Mammary epithelial cell (primary cell): ENCODE measurements around the gene GLE1.

Experiments used
- CTCF ChIP-seq, 2 donors: IDR thresholded peaks in 1 of 2; conservative IDR thresholded peaks in 1 of 2; 2 replicates each; pipeline ENCODE4 v1.5.1; 2011 to 2012; ENCODE audit warnings: inconsistent platforms in 2 of 2, low read length in 2 of 2, mild to moderate bottlenecking in 2 of 2, control low read depth in 1 of 2, low read depth in 1 of 2; ENCODE audit not compliant: insufficient read depth in 1 of 2; ENCODE audit errors: extremely low read depth in 1 of 2
- EZH2 ChIP-seq: IDR thresholded peaks from 2 replicates; pipeline ENCODE4 v1.6.1; 2012; ENCODE audit warnings: low read length, inconsistent platforms, borderline replicate concordance

DNA sequence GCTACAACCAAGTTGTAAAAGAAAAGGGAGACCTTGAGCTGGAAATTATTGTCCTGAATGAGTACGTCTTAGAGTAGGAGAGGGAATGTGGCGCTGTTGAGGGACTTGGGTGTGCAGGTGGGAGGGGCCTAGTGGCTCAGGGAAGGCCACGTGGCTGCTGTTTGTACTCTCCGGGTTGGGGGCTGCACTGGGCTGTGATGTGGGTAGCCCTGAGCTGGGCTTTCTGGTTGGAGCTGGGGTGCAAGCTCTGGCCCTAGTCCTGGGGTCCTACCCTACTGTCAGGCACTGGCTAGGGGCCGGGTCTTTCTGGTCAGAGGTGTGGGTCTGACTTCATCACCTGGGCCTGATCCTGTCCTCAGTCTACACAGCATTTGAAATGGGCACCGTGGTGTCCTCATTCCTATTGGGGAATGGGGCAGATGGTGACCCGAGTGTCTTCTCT lies 19.1 kb upstream of the GLE1 start:
- TF ChIP-seq CTCF (conservative IDR thresholded peaks at IDR 0.05 in 1 of 2, IDR thresholded peaks at IDR 0.05 in 1 of 2; ENCODE audit: extremely low read depth in 1 of 2, insufficient read depth in 1 of 2, low read depth in 1 of 2, low read length in 2 of 2), result no peak
- TF ChIP-seq EZH2, result no peak
